ENCODE data around the gene PAM.

Gene PAM

DNA sequence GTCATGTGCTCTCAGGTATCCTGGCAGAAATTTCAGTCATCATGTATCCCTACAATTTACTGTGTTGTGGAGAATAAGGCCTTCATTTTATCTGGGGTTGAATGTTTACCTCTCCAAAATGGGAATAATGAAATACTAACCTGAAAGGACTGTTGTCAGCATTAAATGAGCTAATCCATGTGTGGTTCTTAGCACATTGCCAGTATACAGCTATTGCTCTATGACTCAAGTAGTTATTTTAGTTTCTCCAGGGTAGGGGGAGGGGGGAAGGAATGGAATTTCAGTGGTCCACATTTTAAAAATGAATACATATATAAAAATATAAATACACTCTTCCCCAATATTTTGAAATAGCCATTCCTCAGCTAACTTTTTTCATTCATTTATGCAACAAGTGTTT, 3.5 kb downstream of the PAM start:
- no peak for TF ChIP-seq REST (IDR thresholded peaks at IDR 0.05; ENCODE audit: insufficient read depth in 1 of 2, low read depth in 2 of 2, low read length in 2 of 2)
- TF ChIP-seq POLR2AphosphoS5 (IDR thresholded peaks at IDR 0.05; ENCODE audit: low read depth, low read length): no peak
- TF ChIP-seq SIN3A (IDR thresholded peaks at IDR 0.05; ENCODE audit: borderline replicate concordance, insufficient read depth, low read length): no peak
- TF ChIP-seq FOXP2 (optimal IDR thresholded peaks at IDR 0.05; ENCODE audit: borderline replicate concordance, extremely low read depth, extremely low read length, insufficient read depth): no peak
- TF ChIP-seq TAF1 (IDR thresholded peaks at IDR 0.05; ENCODE audit: borderline replicate concordance, insufficient read depth, low read length): no peak

DNA sequence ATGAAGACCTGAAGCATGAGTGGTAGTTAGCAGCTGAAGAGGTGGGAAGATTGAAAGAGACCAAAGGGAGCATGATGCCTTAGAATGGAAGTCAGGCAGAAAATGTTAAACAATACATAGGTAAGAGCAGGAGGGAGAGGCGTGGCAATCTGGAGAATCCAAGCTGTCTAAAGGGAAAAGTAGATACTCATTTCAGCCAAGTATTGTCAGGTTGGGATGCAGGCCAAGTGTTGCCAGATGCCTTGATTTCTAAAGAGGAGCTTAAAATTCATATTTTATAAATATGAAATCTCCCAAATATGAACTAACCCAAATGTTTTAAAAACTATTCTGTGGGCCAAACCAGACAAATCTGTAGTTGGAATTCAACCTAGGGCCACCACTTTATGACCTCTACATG, 4.2 kb downstream of the PAM start:
- TF ChIP-seq TAF1 (IDR thresholded peaks at IDR 0.05; ENCODE audit: borderline replicate concordance, insufficient read depth, low read length): no peak

DNA sequence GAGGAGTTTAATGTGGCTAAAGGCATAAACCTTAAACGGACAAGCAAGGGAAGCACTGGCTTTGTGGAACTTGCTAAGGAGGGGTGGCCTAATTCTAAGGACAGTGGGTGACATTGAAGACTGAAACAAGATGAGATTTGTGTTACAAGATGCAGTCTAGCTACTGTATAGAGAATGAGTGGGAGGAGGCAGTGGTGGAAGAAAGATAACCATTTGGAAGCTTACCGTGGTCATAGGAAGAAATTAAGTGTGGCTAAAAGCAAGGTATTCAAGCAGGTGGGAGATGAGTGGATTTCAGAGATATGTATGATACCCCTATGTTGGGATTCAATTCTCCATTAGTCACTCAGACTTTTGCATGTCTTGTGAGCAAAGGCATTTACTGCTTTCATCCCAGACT, 4.6 kb downstream of the PAM start:
- no peak for TF ChIP-seq FOXP2 (optimal IDR thresholded peaks at IDR 0.05; ENCODE audit: borderline replicate concordance, extremely low read depth, extremely low read length, insufficient read depth)
- no peak for TF ChIP-seq SIN3A (IDR thresholded peaks at IDR 0.05; ENCODE audit: borderline replicate concordance, insufficient read depth, low read length)
- no peak for TF ChIP-seq REST (IDR thresholded peaks at IDR 0.05; ENCODE audit: insufficient read depth in 1 of 2, low read depth in 2 of 2, low read length in 2 of 2)
- no peak for TF ChIP-seq POLR2AphosphoS5 (IDR thresholded peaks at IDR 0.05; ENCODE audit: low read depth, low read length)
- no peak for TF ChIP-seq TAF1 (IDR thresholded peaks at IDR 0.05; ENCODE audit: borderline replicate concordance, insufficient read depth, low read length)

DNA sequence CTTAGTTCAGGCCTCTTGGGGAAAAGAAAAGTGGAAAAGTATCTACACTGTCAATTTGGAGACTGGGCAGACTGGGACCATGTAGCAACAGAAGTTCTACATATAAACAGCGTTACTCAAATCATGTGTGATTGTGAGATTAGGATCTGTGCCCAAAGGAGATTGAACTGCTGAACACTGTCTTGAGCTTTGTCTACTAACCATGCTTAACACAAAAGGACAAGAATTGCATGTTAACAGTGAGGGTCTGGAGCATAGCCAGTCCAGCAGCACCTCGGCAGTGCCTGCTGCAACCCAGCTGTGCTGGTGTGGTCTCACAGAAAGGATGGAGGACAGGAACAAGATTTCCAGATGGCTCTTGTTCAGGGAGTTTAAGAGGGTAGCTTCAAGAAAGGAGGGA, 5.7 kb downstream of the PAM start:
- TF ChIP-seq SIN3A (IDR thresholded peaks at IDR 0.05; ENCODE audit: borderline replicate concordance, insufficient read depth, low read length) (no peak), FOXP2 (optimal IDR thresholded peaks at IDR 0.05; ENCODE audit: borderline replicate concordance, extremely low read depth, extremely low read length, insufficient read depth) (no peak), TAF1 (IDR thresholded peaks at IDR 0.05; ENCODE audit: borderline replicate concordance, insufficient read depth, low read length) (no peak), POLR2AphosphoS5 (IDR thresholded peaks at IDR 0.05; ENCODE audit: low read depth, low read length) (no peak), REST (IDR thresholded peaks at IDR 0.05; ENCODE audit: insufficient read depth in 1 of 2, low read depth in 2 of 2, low read length in 2 of 2) (no peak)

- TF ChIP-seq SIN3A (IDR thresholded peaks at IDR 0.05; ENCODE audit: borderline replicate concordance, insufficient read depth, low read length) (no peak), REST (IDR thresholded peaks at IDR 0.05; ENCODE audit: insufficient read depth in 1 of 2, low read depth in 2 of 2, low read length in 2 of 2) (no peak), FOXP2 (optimal IDR thresholded peaks at IDR 0.05; ENCODE audit: borderline replicate concordance, extremely low read depth, extremely low read length, insufficient read depth) (no peak), POLR2AphosphoS5 (IDR thresholded peaks at IDR 0.05; ENCODE audit: low read depth, low read length) (no peak), TAF1 (IDR thresholded peaks at IDR 0.05; ENCODE audit: borderline replicate concordance, insufficient read depth, low read length) (no peak)
Measured at GRCh38 chr5:102762095-102762534, 7.0 kb downstream of the PAM start.

All from PFSK-1 (cell line).